CD4-positive, alpha-beta memory T cell (primary cell): ENCODE results near the gene LRRK1. TPM values are rescaled to one million over a fixed set of nuclear protein-coding genes. Genes with fewer than 3 reads are reported as not detected.

Source experiments
- CTCF ChIA-PET: fragments of 350-600 bp; sonication (Branson Sonifier 250); formaldehyde crosslinking; loops from one replicate; lab custom pipeline; 2021; ENCODE audit warnings: inconsistent platforms; ENCODE audit not compliant: partially characterized antibody; lab: Charles Lee
- POLR2A ChIA-PET: fragments of 350-600 bp; sonication (Branson Sonifier 250); formaldehyde crosslinking; loops from one replicate; lab custom pipeline; 2021; ENCODE audit not compliant: partially characterized antibody; lab: Charles Lee
- DNase-seq, 5 donors: peaks; one replicate each; pipeline versions ENCODE4 v3.0.0 to v3.0.0-alpha.2; 2020 to 2022; ENCODE audit warnings: mixed read lengths in 1 of 5
- H3K27ac ChIP-seq: one replicate; pipeline ENCODE4 v1.7.0; 2013; ENCODE audit warnings: low read depth, low read length
- H3K27me3 ChIP-seq: 2 replicates; pipeline ENCODE4 v1.7.0; 2013; ENCODE audit warnings: mild to moderate bottlenecking, low read length, moderate library complexity; ENCODE audit not compliant: insufficient read depth
- H3K36me3 ChIP-seq: 2 replicates; pipeline ENCODE4 v1.7.0; 2013; ENCODE audit warnings: mild to moderate bottlenecking, low read length, moderate library complexity; ENCODE audit not compliant: insufficient read depth
- H3K4me1 ChIP-seq: 2 replicates; pipeline ENCODE4 v1.7.0; 2013; ENCODE audit warnings: mild to moderate bottlenecking, low read length, moderate library complexity; ENCODE audit not compliant: insufficient read depth
- H3K4me3 ChIP-seq, 2 donors: one replicate each; pipeline ENCODE4 v1.7.0; 2013; ENCODE audit warnings: low read length in 2 of 2, mild to moderate bottlenecking in 1 of 2
- H3K9me3 ChIP-seq, 2 donors: one replicate each; pipeline ENCODE4 v1.7.0; 2013; ENCODE audit warnings: low read length in 2 of 2, control low read depth in 1 of 2; ENCODE audit not compliant: control insufficient read depth in 1 of 2
- H3K27ac Mint-ChIP-seq, 7 donors: one replicate each; pipeline ENCODE4 v1.8.0; 2020 to 2021; ENCODE audit warnings: mixed read lengths in 7 of 7, mild to moderate bottlenecking in 6 of 7, inconsistent platforms in 3 of 7, moderate library complexity in 3 of 7
- H3K27me3 Mint-ChIP-seq, 2 donors: one replicate each; pipeline ENCODE4 v1.8.0; 2020 to 2021; ENCODE audit warnings: mixed read lengths in 2 of 2
- H3K36me3 Mint-ChIP-seq, 2 donors: one replicate each; pipeline ENCODE4 v1.8.0; 2020 to 2021; ENCODE audit warnings: mixed read lengths in 2 of 2, inconsistent platforms in 1 of 2, mild to moderate bottlenecking in 1 of 2
- H3K4me1 Mint-ChIP-seq, 4 donors: one replicate each; pipeline ENCODE4 v1.8.0; 2020 to 2021; ENCODE audit warnings: mixed read lengths in 4 of 4, mild to moderate bottlenecking in 1 of 4
- H3K4me3 Mint-ChIP-seq, 8 donors: one replicate each; pipeline ENCODE4 v1.8.0; 2020 to 2021; ENCODE audit warnings: mixed read lengths in 8 of 8, mild to moderate bottlenecking in 7 of 8, moderate library complexity in 6 of 8, inconsistent platforms in 3 of 8
- H3K9me3 Mint-ChIP-seq, 8 donors: one replicate each; pipeline ENCODE4 v1.8.0; 2020 to 2021; ENCODE audit warnings: mixed read lengths in 8 of 8, mild to moderate bottlenecking in 5 of 8, inconsistent platforms in 3 of 8, moderate library complexity in 1 of 8
- intact Hi-C: fragments of 100-400 bp; cut with micrococcal nuclease; formaldehyde crosslinking; loops from one replicate; pipeline ENCODE4 v1.15.1; 2023
- polyA plus RNA-seq, 2 donors: library from polyadenylated mRNA; unstranded; fragments of 300-500 nt; fragmentation: Illumina TruSeq; gene quantifications; one replicate each; pipeline ENCODE4 v1.2.3, GENCODE V29; 2021
- total RNA-seq, 2 experiments: library from RNA; stranded (reverse); gene quantifications; one replicate each; pipeline ENCODE4 v1.2.3, GENCODE V29; 2021

The LRRK1 gene
- total and polyA plus RNA-seq, 4 experiments from 2014 or later, result 0.50 to 0.58 (median 0.53) TPM; not detected in 1

DNA sequence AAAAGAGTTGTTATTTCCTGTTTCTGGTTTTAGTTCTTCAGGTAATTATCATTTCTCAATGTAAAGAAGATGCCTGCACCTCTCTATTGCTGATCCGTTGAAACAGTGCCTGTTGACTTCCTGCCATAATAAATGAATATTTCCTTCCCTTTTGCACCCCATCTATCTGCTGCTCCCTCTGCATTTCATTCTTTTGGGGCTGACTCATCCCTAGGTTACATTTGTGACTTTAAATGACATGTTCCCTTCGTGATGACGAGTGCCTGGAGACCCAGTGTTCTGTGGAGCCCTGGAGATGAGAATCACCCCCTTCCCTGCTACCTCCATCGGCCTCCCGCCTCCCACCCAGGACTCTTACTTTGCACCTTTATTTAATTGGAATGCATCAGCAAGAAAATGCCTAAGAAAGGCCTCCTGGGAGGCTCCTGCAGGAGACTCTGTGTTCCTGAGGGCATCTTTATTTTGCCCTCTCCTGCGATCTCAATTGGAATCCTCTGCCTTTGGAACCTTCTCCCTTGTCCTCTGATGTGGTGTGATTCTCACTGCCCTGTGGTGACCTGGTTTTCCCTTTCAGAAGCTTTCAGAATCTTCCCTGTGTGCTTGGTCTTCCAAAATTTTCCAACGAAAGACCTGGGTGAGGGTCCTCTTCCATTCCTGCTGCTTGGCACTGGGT is 13.7 kb downstream of the LRRK1 start:
- H3K27ac ChIP-seq, result no peak overlapping the region
- no peaks in the 10 kb centered on the region for H3K4me1 ChIP-seq
- no peaks in the 10 kb centered on the region for H3K36me3 ChIP-seq
- no peaks in the 10 kb centered on the region for H3K36me3 Mint-ChIP-seq
- no peak overlapping the region for H3K27ac Mint-ChIP-seq
- H3K4me3 ChIP-seq, result no peak overlapping the region
- H3K4me3 Mint-ChIP-seq, result no peak overlapping the region
- H3K4me1 Mint-ChIP-seq, result no peaks in the 10 kb centered on the region
- H3K27me3 ChIP-seq, result no peaks in the 10 kb centered on the region
- no peak for DNase-seq
- no peaks in the 10 kb centered on the region for H3K9me3 ChIP-seq
- POLR2A ChIA-PET, result no interaction called here
- peaks cover 4 to 11% of the 10 kb centered on the region in 2 donors for H3K27me3 Mint-ChIP-seq
- no peaks in the 10 kb centered on the region for H3K9me3 Mint-ChIP-seq
- CTCF ChIA-PET, result no interaction called here
- intact Hi-C loops, result no loop called here

DNA sequence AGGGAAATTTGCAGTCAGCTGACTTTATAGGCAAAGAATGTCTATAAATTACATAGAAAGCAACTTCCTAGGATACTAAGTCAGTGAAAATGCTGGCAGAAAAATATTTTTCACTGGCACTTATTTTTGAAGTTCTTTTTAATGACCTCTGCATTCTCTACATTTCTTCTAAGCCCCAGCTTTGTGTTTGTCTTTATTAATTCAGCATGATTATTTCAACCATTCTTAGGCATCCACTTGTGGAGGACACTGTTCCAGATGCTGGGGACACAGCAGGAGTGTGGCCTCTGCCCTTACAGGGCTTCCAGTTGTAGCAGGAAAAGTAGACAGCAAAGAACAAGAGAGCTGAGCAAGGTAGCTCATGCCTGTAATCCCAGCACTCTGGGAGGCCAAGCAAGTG is 15.0 kb downstream of the LRRK1 start:
- POLR2A ChIA-PET, result no interaction called here
- CTCF ChIA-PET, result no interaction called here

DNA sequence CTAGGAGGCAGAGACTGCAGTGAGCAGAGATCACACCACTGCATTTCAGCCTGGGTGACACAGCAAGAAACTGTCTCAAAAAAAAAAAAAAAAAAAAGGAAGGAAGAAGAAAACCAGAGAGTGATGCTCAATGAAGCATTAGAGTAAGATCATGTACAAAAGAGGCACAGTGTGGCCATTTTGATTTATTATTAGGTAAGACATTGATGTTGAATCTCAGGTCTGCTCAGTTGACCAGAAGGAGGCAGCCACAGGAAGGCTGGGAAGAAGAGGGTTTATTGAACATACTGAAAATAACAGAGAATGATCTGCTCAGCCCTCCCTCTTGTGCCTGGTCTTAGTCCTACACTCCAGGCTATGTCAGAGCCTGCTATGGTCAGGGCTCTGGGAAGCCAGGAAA is 15.6 kb downstream of the LRRK1 start:
- no peak overlapping the region for H3K27ac Mint-ChIP-seq
- Histone ChIP-seq H3K4me3 (no peak overlapping the region), H3K27ac (no peak overlapping the region), H3K36me3 (no peaks in the 10 kb centered on the region), H3K4me1 (no peaks in the 10 kb centered on the region), H3K27me3 (no peaks in the 10 kb centered on the region), H3K9me3 (no peaks in the 10 kb centered on the region)
- peaks cover 4 to 12% of the 10 kb centered on the region in 2 donors for H3K27me3 Mint-ChIP-seq
- DNase-seq, result no peak
- intact Hi-C loops, result no loop called here
- H3K4me3 Mint-ChIP-seq, result no peak overlapping the region
- ChIA-PET POLR2A (no interaction called here), CTCF (no interaction called here)
- no peaks in the 10 kb centered on the region for H3K36me3 Mint-ChIP-seq
- no peaks in the 10 kb centered on the region for H3K4me1 Mint-ChIP-seq
- no peaks in the 10 kb centered on the region for H3K9me3 Mint-ChIP-seq

More for the DNA sequence above, 15.0 kb downstream of the LRRK1 start:
- Histone ChIP-seq H3K27ac (no peak overlapping the region), H3K4me1 (no peaks in the 10 kb centered on the region), H3K4me3 (no peak overlapping the region), H3K27me3 (no peaks in the 10 kb centered on the region), H3K36me3 (no peaks in the 10 kb centered on the region), H3K9me3 (no peaks in the 10 kb centered on the region)
- no peak overlapping the region for H3K4me3 Mint-ChIP-seq
- DNase-seq, result no peak
- H3K4me1 Mint-ChIP-seq, result no peaks in the 10 kb centered on the region
- peaks cover 4 to 12% of the 10 kb centered on the region in 2 donors for H3K27me3 Mint-ChIP-seq
- no peaks in the 10 kb centered on the region for H3K36me3 Mint-ChIP-seq
- no peak overlapping the region for H3K27ac Mint-ChIP-seq
- intact Hi-C loops, result no loop called here
- H3K9me3 Mint-ChIP-seq, result no peaks in the 10 kb centered on the region

DNA sequence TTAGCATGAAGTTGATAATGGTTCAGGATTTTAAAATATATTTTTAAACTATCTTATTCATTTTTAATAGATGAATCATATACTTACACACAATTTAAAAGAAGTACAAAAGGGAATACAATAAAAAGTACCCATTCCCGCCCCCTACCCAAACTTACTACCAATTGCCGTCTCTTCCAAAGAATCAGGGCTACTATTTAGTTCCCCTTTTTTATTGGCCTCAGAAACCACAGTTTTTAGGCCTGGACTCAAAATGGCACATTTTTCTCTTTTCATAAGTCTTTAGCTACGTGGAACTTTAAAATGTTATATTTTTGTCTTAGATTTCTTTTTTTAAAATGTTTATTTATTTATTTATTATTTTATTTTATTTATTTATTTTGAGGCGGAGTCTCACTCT is 18.0 kb downstream of the LRRK1 start:
- Histone ChIP-seq H3K27me3 (no peaks in the 10 kb centered on the region), H3K4me1 (no peaks in the 10 kb centered on the region), H3K9me3 (no peaks in the 10 kb centered on the region), H3K36me3 (no peaks in the 10 kb centered on the region), H3K4me3 (no peak overlapping the region), H3K27ac (no peak overlapping the region)
- Mint-ChIP-seq H3K4me1 (no peaks in the 10 kb centered on the region), H3K36me3 (no peaks in the 10 kb centered on the region), H3K27ac (no peak overlapping the region), H3K9me3 (no peaks in the 10 kb centered on the region), H3K27me3 (peaks cover 2 to 6% of the 10 kb centered on the region in 2 donors), H3K4me3 (no peak overlapping the region)
- CTCF ChIA-PET, result no interaction called here
- POLR2A ChIA-PET, result no interaction called here
- intact Hi-C loops, result no loop called here
- DNase-seq, result no peak

DNA sequence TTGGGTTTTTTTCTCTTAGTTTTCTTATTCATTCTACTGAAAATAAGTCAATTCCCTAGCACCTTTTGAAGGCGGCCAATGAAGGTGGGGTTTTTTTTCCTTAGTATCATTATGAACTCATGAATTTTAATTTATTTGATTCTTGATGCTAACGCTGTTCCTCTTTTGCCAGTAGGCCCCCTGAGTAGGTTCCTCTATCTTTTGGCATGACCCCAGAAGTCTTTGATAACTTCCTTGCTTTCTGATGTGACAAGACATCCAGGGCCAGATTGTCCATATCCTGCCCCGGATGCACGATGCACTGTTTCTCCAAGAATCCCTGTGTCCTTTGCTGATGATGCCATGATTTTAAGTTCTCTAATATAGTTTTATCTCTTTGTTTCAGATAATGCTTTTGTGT is 20.6 kb downstream of the LRRK1 start:
- no peaks in the 10 kb centered on the region for H3K27me3 ChIP-seq
- CTCF ChIA-PET, result no interaction called here
- POLR2A ChIA-PET, result no interaction called here
- no peak overlapping the region for H3K4me3 Mint-ChIP-seq
- no peaks in the 10 kb centered on the region for H3K9me3 ChIP-seq
- no peaks in the 10 kb centered on the region for H3K4me1 Mint-ChIP-seq
- H3K4me3 ChIP-seq, result no peak overlapping the region
- no peak overlapping the region for H3K27ac Mint-ChIP-seq
- no peak overlapping the region for H3K27ac ChIP-seq
- no peaks in the 10 kb centered on the region for H3K36me3 Mint-ChIP-seq
- H3K4me1 ChIP-seq, result no peaks in the 10 kb centered on the region
- no peak for DNase-seq
- peaks cover 0 to 6% of the 10 kb centered on the region in 2 donors for H3K27me3 Mint-ChIP-seq
- H3K36me3 ChIP-seq, result no peaks in the 10 kb centered on the region
- intact Hi-C loops, result no loop called here
- no peaks in the 10 kb centered on the region for H3K9me3 Mint-ChIP-seq

DNA sequence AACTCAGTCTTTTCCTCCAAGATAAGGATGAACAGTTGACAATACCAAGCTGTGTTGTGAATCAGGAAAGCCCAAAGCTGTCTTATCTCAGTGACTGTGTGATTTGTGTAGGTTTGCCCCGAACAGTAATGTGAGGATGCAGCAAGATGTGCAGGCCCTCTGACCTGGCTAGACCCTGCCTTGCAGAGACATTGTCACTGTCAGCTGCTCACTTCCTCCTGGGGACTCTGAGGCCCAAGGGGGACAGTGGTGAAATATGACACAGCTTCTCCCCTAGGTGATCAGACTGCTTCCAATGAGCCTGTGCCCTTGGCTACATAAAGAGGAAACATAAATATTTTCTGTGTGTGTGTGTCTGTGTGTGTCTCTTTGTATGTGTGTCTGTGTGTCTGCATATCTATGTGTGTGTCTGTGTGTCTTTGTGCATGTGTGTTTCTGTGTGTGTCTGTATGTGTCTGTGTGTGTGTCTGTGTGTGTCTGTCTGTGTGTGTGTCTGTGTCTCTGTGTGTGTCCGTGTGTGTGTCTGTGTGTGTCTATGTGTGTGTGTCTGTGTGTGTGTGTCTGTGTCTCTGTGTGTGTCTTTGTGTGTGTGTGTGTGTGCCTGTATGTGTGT is 21.7 kb downstream of the LRRK1 start:
- intact Hi-C loops, result no loop called here
- no peaks in the 10 kb centered on the region for H3K9me3 ChIP-seq
- Mint-ChIP-seq H3K36me3 (no peaks in the 10 kb centered on the region), H3K9me3 (no peaks in the 10 kb centered on the region), H3K4me1 (no peaks in the 10 kb centered on the region), H3K27ac (no peak overlapping the region), H3K4me3 (no peak overlapping the region), H3K27me3 (peaks cover 0 to 6% of the 10 kb centered on the region in 2 donors)
- no peaks in the 10 kb centered on the region for H3K4me1 ChIP-seq
- H3K4me3 ChIP-seq, result no peak overlapping the region
- H3K27me3 ChIP-seq, result no peaks in the 10 kb centered on the region
- no peaks in the 10 kb centered on the region for H3K36me3 ChIP-seq
- no peak for DNase-seq
- ChIA-PET CTCF (no interaction called here), POLR2A (no interaction called here)
- no peak overlapping the region for H3K27ac ChIP-seq

DNA sequence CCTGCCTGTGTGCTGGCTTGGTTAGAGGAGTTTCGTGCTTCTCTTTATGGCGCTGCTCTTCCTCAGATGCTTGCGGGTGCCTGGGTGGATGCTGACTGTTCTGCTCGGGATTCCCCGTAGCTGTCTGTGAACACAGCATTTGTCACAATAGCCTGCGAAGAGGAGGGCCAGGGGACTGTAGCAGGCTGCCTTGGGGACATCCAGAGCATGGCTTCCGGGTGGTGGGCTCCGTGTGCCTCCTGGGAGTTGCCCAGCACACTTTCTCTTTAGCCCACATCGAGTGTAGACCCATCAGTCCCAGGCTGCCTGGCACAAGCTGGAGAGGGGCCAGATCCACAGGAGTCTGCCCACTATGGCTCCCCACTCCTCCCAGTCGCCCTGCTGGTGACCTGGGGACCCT is 22.4 kb downstream of the LRRK1 start:
- no peak overlapping the region for H3K4me3 Mint-ChIP-seq
- no peak overlapping the region for H3K27ac Mint-ChIP-seq
- H3K36me3 ChIP-seq, result no peaks in the 10 kb centered on the region
- CTCF ChIA-PET, result no interaction called here
- POLR2A ChIA-PET, result no interaction called here
- H3K4me3 ChIP-seq, result no peak overlapping the region
- H3K4me1 ChIP-seq, result no peaks in the 10 kb centered on the region
- no peaks in the 10 kb centered on the region for H3K27me3 ChIP-seq
- H3K4me1 Mint-ChIP-seq, result no peaks in the 10 kb centered on the region
- no peak overlapping the region for H3K27ac ChIP-seq
- H3K9me3 ChIP-seq, result no peaks in the 10 kb centered on the region
- no peaks in the 10 kb centered on the region for H3K36me3 Mint-ChIP-seq
- no peak for DNase-seq
- intact Hi-C loops, result no loop called here
- H3K27me3 Mint-ChIP-seq, result peaks cover 0 to 4% of the 10 kb centered on the region in 2 donors
- no peaks in the 10 kb centered on the region for H3K9me3 Mint-ChIP-seq
